Rectal smooth muscle tissue (tissue), 1 donor: ENCODE measurements around the gene COPS7A.

ENCODE experiments used
- H3K27ac ChIP-seq: one replicate; pipeline ENCODE4 v1.7.0; 2013; ENCODE audit warnings: low read depth, low read length, inconsistent platforms
- H3K27me3 ChIP-seq: one replicate; pipeline ENCODE4 v1.7.0; 2013; ENCODE audit warnings: low read length; ENCODE audit not compliant: control insufficient read depth, insufficient read depth
- H3K36me3 ChIP-seq: one replicate; pipeline ENCODE4 v1.7.0; 2013; ENCODE audit warnings: low read length; ENCODE audit not compliant: control insufficient read depth, insufficient read depth
- H3K4me1 ChIP-seq: one replicate; pipeline ENCODE4 v1.7.0; 2013; ENCODE audit warnings: low read length; ENCODE audit not compliant: control insufficient read depth, insufficient read depth
- H3K4me3 ChIP-seq: one replicate; pipeline ENCODE4 v1.7.0; 2013; ENCODE audit warnings: low read length
- H3K9ac ChIP-seq: one replicate; pipeline ENCODE4 v1.7.0; 2013; ENCODE audit warnings: low read length

The COPS7A gene

GRCh38 chr12:6758506-6759095 lies 34.8 kb downstream of the COPS7A start:
- Histone ChIP-seq H3K36me3 (no peaks in the 10 kb centered on the region), H3K4me3 (no peak overlapping the region), H3K27me3 (no peaks in the 10 kb centered on the region), H3K4me1 (peaks cover 8% of the 10 kb centered on the region), H3K9ac (no peak overlapping the region), H3K27ac (no peak overlapping the region)

GRCh38 chr12:6759741-6760140 lies 35.9 kb downstream of the COPS7A start:
- Histone ChIP-seq H3K27me3 (no peaks in the 10 kb centered on the region), H3K27ac (no peak overlapping the region), H3K4me3 (no peak overlapping the region), H3K4me1 (peaks cover 11% of the 10 kb centered on the region), H3K9ac (no peak overlapping the region), H3K36me3 (no peaks in the 10 kb centered on the region)

GRCh38 chr12:6763380-6763779 lies 39.5 kb downstream of the COPS7A start:
- no peaks in the 10 kb centered on the region for H3K36me3 ChIP-seq
- no peak overlapping the region for H3K9ac ChIP-seq
- H3K4me3 ChIP-seq, result no peak overlapping the region
- peak overlapping the region; percentile 97 for H3K27ac ChIP-seq
- H3K4me1 ChIP-seq, result peaks cover 27% of the 10 kb centered on the region
- H3K27me3 ChIP-seq, result no peaks in the 10 kb centered on the region

- Histone ChIP-seq H3K4me1 (peaks cover 35% of the 10 kb centered on the region), H3K27ac (peak overlapping the region; percentile 97), H3K9ac (peak overlapping the region; percentile 3), H3K4me3 (peak overlapping the region; percentile 52), H3K27me3 (no peaks in the 10 kb centered on the region), H3K36me3 (no peaks in the 10 kb centered on the region)
Measured at GRCh38 chr12:6764011-6764828, 40.4 kb downstream of the COPS7A start.

- H3K4me3 ChIP-seq, result peak overlapping the region; percentile 64
- peaks cover 41% of the 10 kb centered on the region for H3K4me1 ChIP-seq
- H3K36me3 ChIP-seq, result no peaks in the 10 kb centered on the region
- H3K9ac ChIP-seq, result no peak overlapping the region
- peak overlapping the region; percentile 97 for H3K27ac ChIP-seq
- H3K27me3 ChIP-seq, result no peaks in the 10 kb centered on the region
Measured at GRCh38 chr12:6765048-6765633, 41.3 kb downstream of the COPS7A start.

GRCh38 chr12:6765634-6766581 lies 42.1 kb downstream of the COPS7A start, which contains the start of gene PTMS:
PTMS (plus strand) TSS chr12:6766363; CDS start chr12:6766706, 343 bp downstream.
- peaks cover 41% of the 10 kb centered on the region for H3K4me1 ChIP-seq
- no peaks in the 10 kb centered on the region for H3K27me3 ChIP-seq
- peak within 1 kb of the TSS; percentile 72 for H3K9ac ChIP-seq
- peak within 1 kb of the TSS; percentile 76 for H3K4me3 ChIP-seq
- no peaks in the 10 kb centered on the region for H3K36me3 ChIP-seq
- H3K27ac ChIP-seq, result peak within 1 kb of the TSS; percentile 97

GRCh38 chr12:6766651-6767349 lies 43.0 kb downstream of the COPS7A start:
- Histone ChIP-seq H3K27ac (peak overlapping the region; percentile 97), H3K27me3 (no peaks in the 10 kb centered on the region), H3K9ac (peak overlapping the region; percentile 72), H3K4me1 (peaks cover 41% of the 10 kb centered on the region), H3K4me3 (peak overlapping the region; percentile 76), H3K36me3 (no peaks in the 10 kb centered on the region)

- H3K4me1 ChIP-seq, result peaks cover 41% of the 10 kb centered on the region
- no peaks in the 10 kb centered on the region for H3K27me3 ChIP-seq
- H3K27ac ChIP-seq, result peak overlapping the region; percentile 97
Measured at GRCh38 chr12:6767353-6768319, 43.8 kb downstream of the COPS7A start.

GRCh38 chr12:6768437-6768914 lies 44.6 kb downstream of the COPS7A start:
- H3K9ac ChIP-seq, result no peak overlapping the region
- H3K27me3 ChIP-seq, result peaks cover 2% of the 10 kb centered on the region
- H3K27ac ChIP-seq, result peak overlapping the region; percentile 97
- H3K36me3 ChIP-seq, result no peaks in the 10 kb centered on the region
- H3K4me1 ChIP-seq, result peaks cover 38% of the 10 kb centered on the region
- H3K4me3 ChIP-seq, result peak overlapping the region; percentile 76

More at GRCh38 chr12:6767353-6768319, 43.8 kb downstream of the COPS7A start:
- peak overlapping the region; percentile 76 for H3K4me3 ChIP-seq
- H3K36me3 ChIP-seq, result no peaks in the 10 kb centered on the region
- H3K9ac ChIP-seq, result peak overlapping the region; percentile 72

- Histone ChIP-seq H3K9ac (no peak overlapping the region), H3K27me3 (peaks cover 2% of the 10 kb centered on the region), H3K4me1 (peaks cover 33% of the 10 kb centered on the region), H3K4me3 (peak overlapping the region; percentile 76), H3K36me3 (no peaks in the 10 kb centered on the region), H3K27ac (peak overlapping the region; percentile 97)
Measured at GRCh38 chr12:6768990-6769389, 45.1 kb downstream of the COPS7A start.
